Measurements from ENCODE around the gene CD300LB. TPM values are rescaled to one million over a fixed set of nuclear protein-coding genes. Genes with fewer than 3 reads are reported as not detected.

Gene CD300LB
- polyA plus RNA-seq, 1 donor (not counting 4 experiments of a cell fraction or from before 2014, with no cell fraction given) = not detected

DNA sequence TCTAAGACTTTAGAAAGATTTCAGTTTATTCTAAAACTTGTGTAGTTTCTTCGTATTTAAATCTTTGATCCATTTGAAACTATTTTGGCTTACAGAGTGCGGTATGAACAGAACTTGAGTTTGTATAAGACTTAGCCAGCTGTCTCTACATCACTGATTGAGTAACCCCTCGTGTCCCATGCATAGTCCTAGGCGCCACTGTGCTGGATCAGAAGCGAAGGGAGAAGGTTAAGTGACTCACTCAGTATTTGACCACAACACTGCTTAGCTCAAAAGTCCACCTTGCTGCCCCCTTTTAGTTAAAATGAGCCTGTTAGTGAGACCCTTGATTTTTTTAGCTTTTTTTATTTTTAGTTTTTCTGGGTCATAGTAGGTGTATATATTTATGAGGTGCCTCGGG is 28.4 kb downstream of the CD300LB start:
- no peak for TF ChIP-seq CTCF (optimal IDR thresholded peaks at IDR 0.05 in 1 of 3, IDR thresholded peaks at IDR 0.05 in 1 of 3, conservative IDR thresholded peaks at IDR 0.05 in 1 of 3; ENCODE audit: extremely low read depth in 1 of 3, insufficient read depth in 2 of 3, low read length in 3 of 3)
- TF ChIP-seq EZH2 (IDR thresholded peaks at IDR 0.05; ENCODE audit: low read length) = no peak
- no peak overlapping the region for H3K4me2 ChIP-seq (ENCODE audit: control insufficient read depth, extremely low read depth, insufficient read depth, low read depth, low read length)
- H3K27ac ChIP-seq (ENCODE audit: control insufficient read depth, insufficient read depth, low read length) = no peak overlapping the region
- H3K27me3 ChIP-seq (ENCODE audit: control insufficient read depth, extremely low read depth, insufficient read depth, low read length) = no peaks in the 10 kb centered on the region
- H3K9ac ChIP-seq (ENCODE audit: control insufficient read depth, extremely low read depth, insufficient read depth, low read length) = no peak overlapping the region
- no peaks in the 10 kb centered on the region for H3K9me1 ChIP-seq (ENCODE audit: control insufficient read depth, extremely low read depth, insufficient read depth, low read length)
- no peaks in the 10 kb centered on the region for H3K4me1 ChIP-seq (ENCODE audit: control insufficient read depth, extremely low read depth, insufficient read depth, low read length)
- DNase-seq (ENCODE audit: low read depth, low spot score) (no peak), FAIRE-seq (no peak)
- H3K79me2 ChIP-seq (ENCODE audit: control insufficient read depth, insufficient read depth, low read length) = no peaks in the 10 kb centered on the region
- H2AFZ ChIP-seq (ENCODE audit: control insufficient read depth, low read length) = no peak overlapping the region
- no peaks in the 10 kb centered on the region for H3K9me3 ChIP-seq (ENCODE audit: control insufficient read depth, low read depth, low read length)
- H4K20me1 ChIP-seq (ENCODE audit: control insufficient read depth, extremely low read depth, insufficient read depth, low read length) = no peaks in the 10 kb centered on the region
- no peaks in the 10 kb centered on the region for H3K36me3 ChIP-seq (ENCODE audit: control insufficient read depth in 2 of 2, extremely low read depth in 1 of 2, insufficient read depth in 2 of 2, low read length in 2 of 2)
- dilution Hi-C loops (cut with MboI; ENCODE audit: extremely low pct_ligation_motif_present, low sequenced_read_pairs) = no loop called here
- H3K4me3 ChIP-seq (ENCODE audit: control insufficient read depth in 2 of 3, extremely low read depth in 1 of 3, insufficient read depth in 2 of 3, low read depth in 1 of 3, low read length in 3 of 3) = no peak overlapping the region

DNA sequence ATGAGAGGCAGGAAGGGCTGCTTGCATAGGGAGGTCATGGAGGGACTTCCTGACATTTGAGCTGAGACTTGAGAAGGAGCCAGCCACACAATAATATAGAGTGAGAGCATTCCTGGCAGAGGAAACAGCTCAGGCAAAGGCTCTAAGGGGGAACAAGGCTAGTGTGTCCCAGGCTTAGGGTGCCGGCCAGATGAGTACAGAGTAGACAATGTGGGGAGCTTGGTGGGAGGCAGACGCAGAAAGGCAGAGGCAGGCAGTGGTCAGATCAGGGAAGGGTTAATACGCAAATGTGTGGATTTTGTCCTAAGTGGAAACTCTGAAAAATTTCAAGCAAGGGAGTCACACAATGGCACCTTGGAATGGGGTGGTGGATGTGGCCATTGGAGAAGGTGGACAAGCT is 31.3 kb downstream of the CD300LB start:
- dilution Hi-C loops (cut with MboI; ENCODE audit: extremely low pct_ligation_motif_present, low sequenced_read_pairs) = no loop called here
- Histone ChIP-seq H2AFZ (ENCODE audit: control insufficient read depth, low read length) (no peak overlapping the region), H3K4me2 (ENCODE audit: control insufficient read depth, extremely low read depth, insufficient read depth, low read depth, low read length) (no peak overlapping the region), H3K9ac (ENCODE audit: control insufficient read depth, extremely low read depth, insufficient read depth, low read length) (no peak overlapping the region), H3K36me3 (ENCODE audit: control insufficient read depth in 2 of 2, extremely low read depth in 1 of 2, insufficient read depth in 2 of 2, low read length in 2 of 2) (no peaks in the 10 kb centered on the region), H3K9me3 (ENCODE audit: control insufficient read depth, low read depth, low read length) (no peaks in the 10 kb centered on the region), H3K27me3 (ENCODE audit: control insufficient read depth, extremely low read depth, insufficient read depth, low read length) (no peaks in the 10 kb centered on the region), H4K20me1 (ENCODE audit: control insufficient read depth, extremely low read depth, insufficient read depth, low read length) (no peaks in the 10 kb centered on the region), H3K4me1 (ENCODE audit: control insufficient read depth, extremely low read depth, insufficient read depth, low read length) (no peaks in the 10 kb centered on the region), H3K27ac (ENCODE audit: control insufficient read depth, insufficient read depth, low read length) (no peak overlapping the region), H3K4me3 (ENCODE audit: control insufficient read depth in 2 of 3, extremely low read depth in 1 of 3, insufficient read depth in 2 of 3, low read depth in 1 of 3, low read length in 3 of 3) (no peak overlapping the region), H3K9me1 (ENCODE audit: control insufficient read depth, extremely low read depth, insufficient read depth, low read length) (no peaks in the 10 kb centered on the region), H3K79me2 (ENCODE audit: control insufficient read depth, insufficient read depth, low read length) (no peaks in the 10 kb centered on the region)
- TF ChIP-seq EZH2 (IDR thresholded peaks at IDR 0.05; ENCODE audit: low read length) = no peak
- no peak for TF ChIP-seq CTCF (optimal IDR thresholded peaks at IDR 0.05 in 1 of 3, IDR thresholded peaks at IDR 0.05 in 1 of 3, conservative IDR thresholded peaks at IDR 0.05 in 1 of 3; ENCODE audit: extremely low read depth in 1 of 3, insufficient read depth in 2 of 3, low read length in 3 of 3)
- FAIRE-seq = no peak
- no peak for DNase-seq (ENCODE audit: low read depth, low spot score)

All from keratinocyte (primary cell).